HG02571 (cell line): ENCODE data around the gene QSOX2.
A peak's percentile ranks its signal among the peaks of the same experiment; 100 is the strongest.
"Not testable (repeated sequence)": the region's sequence is repeated elsewhere in the genome, so short reads cannot be mapped to it uniquely, and the experiment has no call there.

Experiments
- ATAC-seq: cut with Tn5 transposase; IDR thresholded peaks from one replicate; pipeline ENCODE4 v1.9.1; 2021; ENCODE audit warnings: mild to moderate bottlenecking, moderate library complexity; ENCODE audit not compliant: unreplicated experiment

Gene QSOX2

DNA sequence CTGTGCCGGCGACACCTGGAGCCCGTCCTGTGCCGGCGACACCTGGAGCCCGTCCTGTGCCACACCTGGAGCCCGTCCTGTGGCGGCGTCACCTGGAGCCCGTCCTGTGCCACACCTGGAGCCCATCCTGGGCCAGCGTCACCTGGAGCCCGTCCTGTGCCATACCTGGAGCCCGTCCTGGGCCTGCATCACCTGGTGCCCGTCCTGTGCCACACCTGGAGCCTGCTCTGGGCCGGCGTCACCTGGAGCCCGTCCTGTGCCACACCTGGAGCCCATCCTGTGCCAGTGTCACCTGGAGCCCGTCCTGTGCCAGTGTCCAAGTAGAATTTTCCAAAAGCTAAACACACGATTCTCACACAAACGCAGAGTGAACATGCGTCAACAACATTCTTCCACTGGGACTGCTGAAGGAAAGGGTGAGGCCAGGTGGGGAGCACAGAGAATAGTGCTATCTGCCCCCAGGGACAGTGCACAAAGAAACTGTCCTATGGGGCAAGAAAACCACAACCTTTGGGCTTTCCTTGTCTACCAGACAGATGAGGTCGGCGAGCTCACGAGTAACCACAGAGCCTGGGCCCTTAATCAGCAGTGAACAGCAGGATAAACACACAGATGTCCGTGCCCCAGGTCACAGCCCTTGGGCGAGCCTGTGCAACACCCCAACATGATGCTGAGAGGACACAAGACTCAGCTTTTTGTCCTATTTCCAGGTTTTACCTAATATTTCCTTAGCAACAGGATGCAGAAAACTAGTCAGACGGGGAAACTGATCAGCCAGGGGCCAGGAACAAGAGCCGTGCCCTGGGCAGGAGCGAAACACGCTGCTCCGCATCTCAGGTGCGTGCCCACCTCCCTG lies 7.9 kb downstream of the QSOX2 start:
- no peak for ATAC-seq

DNA sequence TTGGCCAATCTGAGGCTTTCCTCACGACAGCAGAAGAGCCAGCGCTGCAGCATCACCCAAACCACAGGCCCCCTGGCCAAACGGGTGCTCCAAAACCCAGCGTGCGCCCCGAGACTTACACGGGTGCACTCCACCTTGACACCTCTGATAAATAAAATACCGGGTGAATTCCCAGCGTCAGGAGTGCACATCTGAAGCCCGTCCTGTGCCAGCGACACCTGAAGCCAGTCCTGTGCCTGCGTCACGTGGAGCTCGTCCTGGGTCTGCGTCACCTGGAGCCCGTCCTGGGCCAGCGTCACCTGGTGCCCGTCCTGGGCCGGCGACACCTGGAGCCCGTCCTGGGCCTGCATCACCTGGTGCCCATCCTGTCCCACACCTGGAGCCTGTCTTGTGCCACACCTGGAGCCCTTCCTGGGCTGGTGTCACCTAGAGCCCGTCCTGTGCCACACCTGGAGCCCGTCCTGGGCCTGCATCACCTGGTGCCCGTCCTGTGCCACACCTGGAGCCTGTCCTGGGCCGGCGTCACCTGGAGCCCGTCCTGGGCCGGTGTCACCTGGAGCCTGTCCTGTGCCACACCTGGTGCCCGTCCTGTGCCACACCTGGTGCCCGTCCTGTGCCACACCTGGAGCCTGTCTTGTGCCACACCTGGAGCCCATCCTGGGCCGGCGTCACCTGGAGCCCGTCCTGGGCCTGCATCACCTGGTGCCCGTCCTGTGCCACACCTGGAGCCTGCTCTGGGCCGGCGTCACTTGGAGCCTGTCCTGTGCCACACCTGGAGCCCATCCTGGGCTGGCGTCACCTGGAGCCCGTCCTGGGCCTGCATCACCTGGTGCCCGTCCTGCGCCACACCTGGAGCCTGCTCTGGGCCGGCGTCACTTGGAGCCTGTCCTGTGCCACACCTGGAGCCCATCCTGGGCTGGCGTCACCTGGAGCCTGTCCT lies 8.9 kb downstream of the QSOX2 start:
- ATAC-seq, result not testable (repeated sequence)

DNA sequence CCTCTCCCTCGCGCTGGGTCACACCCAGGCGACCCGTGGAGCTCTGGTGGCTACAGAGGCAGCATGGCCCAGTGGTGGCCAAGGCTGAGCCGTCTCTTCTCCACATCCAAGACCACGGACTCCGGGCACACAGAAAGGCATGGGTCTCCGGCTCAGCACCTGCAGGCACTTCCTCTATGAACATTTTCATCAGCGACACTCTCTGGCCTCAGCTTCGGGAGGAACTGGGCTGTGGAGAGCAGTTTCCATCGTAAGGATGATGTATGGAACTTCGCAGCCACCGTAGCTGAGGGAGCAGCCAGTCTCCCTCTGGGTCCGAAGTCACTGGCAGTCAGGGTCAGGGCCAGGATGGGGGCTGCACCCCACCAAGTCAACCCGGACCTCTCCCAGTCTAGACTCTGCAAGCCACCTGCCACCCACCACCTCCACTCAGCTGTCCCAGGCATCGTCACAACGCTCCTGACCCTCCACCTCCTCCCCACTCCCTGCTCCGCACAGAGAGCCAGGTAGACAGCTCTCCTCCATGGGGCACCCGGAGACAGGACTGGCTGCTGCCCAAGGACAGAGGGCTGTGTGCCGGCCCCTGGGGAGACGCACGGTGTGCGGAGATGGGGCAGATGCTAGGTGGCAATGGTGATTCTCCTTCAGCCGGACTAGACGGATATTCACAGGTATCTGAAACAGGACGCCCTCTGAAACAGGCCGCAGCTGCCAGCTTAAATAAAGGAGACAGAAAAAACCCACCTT lies 9.7 kb downstream of the QSOX2 start:
- no peak for ATAC-seq

DNA sequence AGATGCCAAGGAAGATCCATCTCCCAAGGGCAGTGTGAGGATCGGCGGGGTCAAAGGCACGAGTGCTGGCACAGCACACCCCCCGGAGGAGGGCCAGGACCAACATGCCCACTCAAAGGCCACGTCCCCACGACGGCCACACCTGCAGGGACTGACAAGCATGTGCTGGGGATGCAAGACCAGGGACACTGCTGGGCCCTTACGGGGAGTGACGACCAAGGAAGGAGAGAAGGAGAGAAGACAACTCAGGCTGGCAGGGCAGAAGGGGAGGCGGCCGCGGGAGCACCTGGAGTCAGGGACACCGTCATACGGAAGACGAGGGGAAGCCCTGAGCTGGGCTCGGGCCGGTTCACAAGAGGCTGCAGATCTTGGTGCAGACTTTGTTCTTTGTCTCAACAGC lies 10.4 kb downstream of the QSOX2 start:
- no peak for ATAC-seq

DNA sequence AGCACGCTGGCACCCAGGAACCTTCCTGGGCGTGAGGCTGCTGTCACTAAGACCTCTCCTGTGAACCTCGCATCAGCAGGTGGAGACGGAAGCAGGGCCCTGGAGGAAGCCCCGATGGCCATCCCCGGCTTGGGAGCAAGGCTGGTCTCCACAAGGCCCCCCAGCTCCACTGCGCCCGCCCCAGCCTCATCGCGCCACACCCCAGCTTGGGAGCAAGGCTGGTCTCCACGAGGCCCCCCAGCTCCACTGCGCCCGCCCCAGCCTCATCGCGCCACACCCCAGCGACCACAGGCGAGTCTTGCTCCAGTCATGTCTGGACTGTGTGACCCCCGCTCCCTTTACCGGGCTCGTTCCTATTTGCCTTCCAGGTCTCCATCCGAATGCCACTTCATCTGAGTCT lies 11.0 kb downstream of the QSOX2 start:
- ATAC-seq, result no peak

DNA sequence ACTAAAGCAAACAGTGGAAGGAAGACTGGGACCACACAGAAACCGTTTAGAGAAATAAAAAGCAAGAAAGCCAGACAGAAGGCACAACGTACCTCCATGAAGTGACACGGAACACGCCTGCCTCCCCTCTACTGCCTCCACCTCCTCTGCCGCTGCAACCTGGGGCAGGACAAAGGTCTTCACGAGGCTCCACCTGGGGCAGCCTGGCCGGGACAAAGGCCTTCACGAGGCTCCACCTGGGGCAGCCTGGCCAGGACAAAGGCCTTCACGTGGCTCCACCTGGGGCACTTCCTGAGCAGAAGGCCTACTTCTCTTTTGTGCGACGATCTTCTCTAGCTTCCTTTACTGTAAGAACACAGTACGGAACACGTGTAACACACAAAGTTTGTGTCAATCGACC lies 11.7 kb downstream of the QSOX2 start:
- no peak for ATAC-seq

DNA sequence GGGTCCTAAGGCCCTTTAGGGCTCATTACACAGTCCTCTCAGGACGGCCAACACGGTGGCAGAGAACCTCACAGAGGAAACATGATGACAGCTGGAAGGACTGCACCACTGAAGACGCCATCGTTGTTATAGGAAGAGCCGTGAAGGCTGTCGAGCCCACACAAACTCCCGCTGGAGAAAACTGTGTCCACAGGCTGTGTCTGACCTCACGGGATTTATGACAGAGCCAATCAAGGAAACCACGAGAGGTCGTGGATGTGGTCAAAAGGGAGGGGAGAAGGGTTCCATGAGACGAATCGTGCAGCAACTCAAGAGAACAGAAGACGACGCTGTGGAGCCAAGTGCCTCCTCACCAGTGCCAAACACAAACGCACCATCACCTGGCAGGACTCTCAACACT lies 12.2 kb downstream of the QSOX2 start:
- ATAC-seq, result no peak

DNA sequence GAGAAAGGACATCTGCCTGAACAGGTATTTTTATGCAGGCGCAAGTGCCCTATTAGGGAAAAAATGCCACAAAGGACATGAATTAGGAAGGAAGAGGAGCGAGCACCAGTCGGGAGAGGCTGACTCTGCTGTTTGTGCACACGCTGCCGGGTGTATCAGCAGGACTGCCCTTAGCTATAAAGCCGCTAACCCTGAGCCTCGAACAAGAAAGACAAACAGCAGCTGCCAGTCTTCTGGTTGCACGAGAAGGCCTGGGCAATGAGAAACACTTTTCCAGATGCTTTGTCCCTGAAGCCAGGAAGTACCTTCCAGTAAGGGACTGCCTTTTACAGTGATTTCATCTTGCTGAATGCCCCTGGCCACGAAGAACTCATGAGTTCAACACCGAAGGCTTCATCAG lies 12.6 kb downstream of the QSOX2 start:
- no peak for ATAC-seq

DNA sequence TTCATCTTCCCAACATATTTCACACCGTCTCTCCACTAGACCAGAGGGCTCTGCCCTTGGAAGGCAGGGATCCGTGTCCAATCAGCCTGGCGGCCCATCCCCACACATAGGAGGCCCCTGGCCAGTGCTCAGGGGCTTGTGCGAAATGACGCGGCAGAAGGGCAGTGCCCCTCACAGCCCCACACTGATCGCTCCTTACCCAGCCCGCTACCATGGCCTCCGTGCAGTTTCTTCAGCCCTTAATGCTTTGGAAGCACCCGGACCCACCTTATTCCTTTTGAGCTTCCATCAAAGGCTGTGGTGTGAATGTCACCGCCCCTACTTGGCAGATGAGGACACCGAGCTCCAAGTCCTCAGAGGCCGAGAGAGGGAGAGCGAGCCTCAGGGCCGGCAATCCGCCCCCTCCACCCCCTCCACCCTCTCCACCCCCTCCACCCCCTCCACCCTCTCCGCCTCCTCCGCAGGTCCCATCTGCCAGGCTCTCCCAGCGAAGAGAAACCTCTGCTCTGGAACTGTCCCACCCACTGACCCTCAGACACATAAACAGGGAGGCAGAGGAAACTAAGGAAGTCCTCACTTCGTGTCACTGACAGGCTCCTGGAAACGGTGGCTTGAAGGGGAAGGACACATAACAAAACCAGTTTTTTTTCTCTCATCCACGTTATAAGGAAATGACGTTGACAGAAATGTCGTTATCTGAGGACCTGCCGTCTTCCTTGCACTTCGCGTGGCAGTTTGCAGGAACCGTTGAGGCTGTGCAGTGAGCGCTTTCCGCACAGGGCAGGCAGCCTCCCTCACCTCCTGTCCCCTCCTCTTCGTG lies 13.9 kb downstream of the QSOX2 start:
- no peak for ATAC-seq

DNA sequence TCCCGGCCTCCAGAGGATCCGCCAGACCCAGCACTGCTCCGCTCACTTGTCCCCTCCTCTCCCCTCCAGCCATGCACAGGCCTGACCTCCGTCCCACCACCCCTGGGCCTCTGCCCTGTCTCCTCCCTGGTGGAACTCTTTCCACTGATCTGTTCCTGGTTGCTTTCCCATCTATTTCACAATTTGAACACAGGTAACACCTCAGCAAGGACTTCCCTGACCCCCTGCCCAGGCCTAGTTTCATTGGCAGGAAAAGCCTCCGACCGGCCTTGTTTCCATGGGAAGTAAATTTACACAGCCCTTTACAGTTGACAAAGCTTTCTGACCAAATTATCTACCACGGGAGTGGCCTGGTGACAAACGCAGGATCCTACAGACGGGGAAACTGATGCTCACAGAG lies 14.8 kb downstream of the QSOX2 start:
- ATAC-seq, result no peak

DNA sequence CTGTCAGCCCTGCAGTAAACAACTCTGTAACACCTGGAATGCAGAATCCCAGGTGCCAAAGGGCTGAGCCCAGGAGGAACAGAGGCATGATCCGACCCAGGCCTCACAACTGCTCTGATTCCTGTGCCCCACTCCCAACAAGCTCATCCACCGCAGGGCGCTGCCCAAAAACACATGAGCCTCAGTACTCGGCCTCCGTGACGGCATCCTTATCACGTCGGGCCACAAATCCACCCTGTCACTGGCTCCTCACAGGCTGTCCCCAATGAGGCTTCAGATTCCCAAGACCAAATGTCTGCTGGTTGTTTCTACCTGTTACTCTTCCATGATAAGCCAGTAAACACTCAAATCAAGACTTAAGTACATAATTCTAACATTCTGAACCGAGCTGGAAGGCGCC lies 15.2 kb downstream of the QSOX2 start:
- ATAC-seq, result no peak

DNA sequence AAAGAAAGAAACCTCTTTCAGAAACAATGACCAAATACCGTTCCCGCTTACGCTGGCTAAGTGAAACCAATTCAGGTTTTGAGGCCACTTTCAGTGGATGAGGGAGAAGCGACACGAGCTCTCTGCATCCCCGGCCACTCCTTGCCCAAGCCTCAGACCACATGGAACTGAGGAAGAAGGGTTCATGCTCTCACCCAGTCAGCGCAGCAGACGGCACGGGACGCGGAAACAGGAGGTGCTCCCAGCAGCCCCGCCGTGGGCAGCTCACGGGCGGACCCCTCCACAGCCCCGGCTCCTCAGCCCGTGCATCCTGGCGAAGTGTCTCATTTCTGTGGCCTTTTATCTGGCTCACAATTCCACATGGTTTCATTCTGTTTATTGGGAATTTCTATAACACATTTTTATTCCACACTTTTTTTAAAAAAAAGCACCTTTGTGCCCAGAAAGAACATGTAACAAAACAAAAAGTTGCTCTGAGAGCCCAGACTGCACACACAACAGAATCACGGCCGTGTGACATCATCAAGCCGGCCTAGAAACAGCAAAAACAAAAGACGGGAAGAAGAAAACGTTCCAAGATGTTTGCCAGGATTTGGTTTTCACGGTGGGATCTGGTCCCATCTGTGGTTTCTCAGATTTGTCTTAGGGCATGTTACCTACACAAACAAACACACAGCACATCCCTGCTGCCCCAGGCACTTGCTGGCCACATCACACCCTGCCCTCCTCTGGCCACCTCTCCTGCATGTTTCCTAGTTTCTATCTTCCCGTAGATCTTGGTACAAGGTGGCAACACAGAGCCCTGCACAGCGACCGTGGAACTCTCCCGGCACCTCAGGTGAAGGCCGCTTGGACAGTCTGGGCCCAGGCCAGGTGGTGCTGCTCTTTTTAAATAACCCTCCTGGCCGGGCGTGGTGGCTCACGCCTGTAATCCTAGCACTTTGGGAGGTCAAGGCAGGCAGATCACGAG lies 16.2 kb downstream of the QSOX2 start:
- no peak for ATAC-seq

DNA sequence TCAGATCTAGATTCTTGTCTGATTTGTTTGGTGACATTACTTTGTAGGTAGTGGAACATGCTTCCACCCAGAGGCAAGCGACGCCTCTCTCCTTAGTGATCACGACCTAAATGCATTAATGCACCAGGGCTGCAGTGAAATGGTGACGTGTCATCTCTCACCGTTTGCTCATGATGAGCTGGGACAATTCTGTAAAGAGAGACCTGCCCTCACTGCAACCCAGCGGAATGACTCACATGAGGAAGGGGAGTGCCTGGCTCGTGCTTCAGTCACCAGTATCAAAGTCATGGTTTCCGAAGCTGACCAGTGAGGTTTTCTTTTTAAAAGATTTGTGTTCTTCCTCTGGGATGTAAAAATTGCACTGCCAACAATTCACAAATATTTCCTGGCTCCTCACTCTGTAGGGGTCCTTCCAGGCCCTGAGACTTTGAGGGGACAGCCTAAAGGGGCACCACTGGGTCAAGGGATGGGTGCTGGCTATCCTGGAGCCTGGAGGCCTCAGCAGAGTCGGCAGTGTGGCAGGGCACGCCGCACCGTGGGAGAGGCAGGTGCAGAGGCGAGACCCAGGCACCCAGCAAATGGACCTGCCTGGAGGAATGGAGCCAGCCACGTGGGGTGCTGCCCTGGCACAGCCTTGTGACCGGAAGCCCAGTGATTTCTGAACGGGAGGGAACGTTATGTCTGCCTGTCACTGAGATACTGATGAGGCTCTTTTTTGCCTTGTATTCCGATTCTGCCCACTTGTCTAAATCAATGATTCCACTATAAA lies 17.3 kb downstream of the QSOX2 start:
- ATAC-seq, result no peak

DNA sequence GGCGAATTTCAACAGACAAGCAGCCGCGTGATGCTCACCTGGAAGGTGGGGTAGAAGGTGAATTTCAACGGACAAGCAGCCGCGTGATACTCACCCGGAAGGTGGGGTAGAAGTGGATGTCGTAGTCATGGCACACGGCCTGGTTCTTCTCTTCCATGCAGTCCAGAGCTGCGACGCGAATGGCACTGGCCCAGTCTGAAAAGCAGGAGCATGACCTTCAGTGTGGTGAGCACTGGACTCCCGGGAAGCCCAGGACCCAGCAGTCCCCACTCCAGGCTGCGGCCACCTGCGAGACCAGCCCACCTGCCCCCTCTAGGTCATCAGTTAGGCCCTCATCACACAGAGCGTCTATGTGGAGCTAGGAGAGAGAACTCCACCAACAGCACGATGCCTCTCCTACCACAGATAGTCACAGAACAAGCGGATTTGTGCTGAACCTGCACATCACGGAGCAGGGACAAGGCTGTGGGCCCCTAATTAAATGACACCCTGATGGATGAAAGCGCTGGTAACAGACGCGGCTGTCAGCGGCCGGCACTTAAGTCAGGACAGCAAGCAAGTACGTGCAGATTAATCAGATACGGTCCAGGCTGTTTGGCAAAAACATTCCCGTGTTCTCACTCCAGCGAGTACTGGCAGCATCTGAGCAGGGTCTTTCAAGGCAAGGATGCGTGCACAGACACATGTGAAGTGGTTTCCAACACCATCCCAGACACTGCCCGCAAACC lies 18.8 kb downstream of the QSOX2 start:
- no peak for ATAC-seq

DNA sequence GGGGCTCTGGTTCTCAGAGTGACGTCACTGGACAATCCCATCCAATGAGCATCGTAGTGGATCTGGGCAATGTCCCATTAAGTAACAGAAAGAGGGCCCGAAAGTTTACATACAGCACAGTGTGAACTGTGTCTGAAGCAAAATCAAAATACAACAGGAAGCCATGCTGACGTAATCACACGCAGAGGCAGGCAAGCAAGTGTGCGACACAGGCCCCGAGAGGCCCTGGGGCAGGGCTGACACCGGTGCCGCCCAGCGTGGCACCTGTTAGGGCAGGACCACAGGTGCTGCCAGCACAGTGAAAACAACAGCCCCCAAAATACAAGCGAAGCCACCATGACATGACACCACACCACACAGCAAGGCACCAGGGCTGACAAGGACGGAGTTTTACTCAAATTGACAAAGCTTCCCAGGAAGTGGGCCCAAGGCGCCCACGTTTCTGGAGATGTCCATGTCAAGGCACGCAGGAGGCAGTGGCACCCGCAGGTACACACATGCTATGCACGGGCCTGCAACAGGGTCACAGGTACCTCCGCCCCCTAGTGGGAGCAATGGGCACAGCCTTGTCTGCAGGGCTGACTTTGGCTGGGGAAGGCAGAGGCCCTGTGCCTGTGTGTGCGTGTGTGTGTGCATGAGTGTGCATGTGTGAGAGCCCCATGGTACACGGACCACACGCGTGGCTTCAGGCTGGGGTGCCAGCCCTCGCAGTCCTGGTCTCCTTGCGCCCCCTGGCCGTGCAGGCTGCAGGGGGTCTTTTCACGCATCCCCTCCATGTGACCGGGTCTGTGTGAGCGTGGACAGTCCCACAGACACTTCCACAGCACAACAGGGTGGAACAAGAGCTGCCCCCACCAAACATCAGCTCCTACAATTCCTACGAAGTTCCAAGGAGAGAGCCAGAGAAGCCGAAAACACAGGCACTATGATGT lies 19.6 kb downstream of the QSOX2 start:
- peak; percentile 53 for ATAC-seq

DNA sequence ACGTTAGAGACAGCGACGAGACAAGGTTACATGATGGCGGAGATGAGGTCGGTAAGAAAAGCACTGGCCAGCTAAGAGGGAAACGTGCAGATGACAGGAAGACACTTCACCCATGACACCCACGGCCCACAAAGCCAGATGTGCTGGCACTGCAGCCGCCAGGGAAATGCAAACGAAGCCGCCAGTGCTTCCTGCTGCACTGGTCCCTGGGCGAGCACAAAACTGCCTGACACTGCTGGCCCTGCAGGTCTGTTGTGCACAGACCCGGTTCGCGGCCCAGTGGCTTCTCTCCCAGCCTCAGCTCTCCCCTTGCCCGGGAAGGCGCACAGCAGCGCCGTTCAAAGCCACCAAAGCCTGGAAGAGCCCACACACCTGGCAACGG lies 20.3 kb downstream of the QSOX2 start:
- peak; percentile 51 for ATAC-seq
